ENCODE measurements around the gene SLC35G6. TPM values are rescaled to one million over a fixed set of nuclear protein-coding genes. Genes with fewer than 3 reads are reported as not detected.

The SLC35G6 gene
- polyA plus RNA-seq, 1 donor (not counting 4 experiments of a cell fraction or from before 2014, with no cell fraction given) = not detected

DNA sequence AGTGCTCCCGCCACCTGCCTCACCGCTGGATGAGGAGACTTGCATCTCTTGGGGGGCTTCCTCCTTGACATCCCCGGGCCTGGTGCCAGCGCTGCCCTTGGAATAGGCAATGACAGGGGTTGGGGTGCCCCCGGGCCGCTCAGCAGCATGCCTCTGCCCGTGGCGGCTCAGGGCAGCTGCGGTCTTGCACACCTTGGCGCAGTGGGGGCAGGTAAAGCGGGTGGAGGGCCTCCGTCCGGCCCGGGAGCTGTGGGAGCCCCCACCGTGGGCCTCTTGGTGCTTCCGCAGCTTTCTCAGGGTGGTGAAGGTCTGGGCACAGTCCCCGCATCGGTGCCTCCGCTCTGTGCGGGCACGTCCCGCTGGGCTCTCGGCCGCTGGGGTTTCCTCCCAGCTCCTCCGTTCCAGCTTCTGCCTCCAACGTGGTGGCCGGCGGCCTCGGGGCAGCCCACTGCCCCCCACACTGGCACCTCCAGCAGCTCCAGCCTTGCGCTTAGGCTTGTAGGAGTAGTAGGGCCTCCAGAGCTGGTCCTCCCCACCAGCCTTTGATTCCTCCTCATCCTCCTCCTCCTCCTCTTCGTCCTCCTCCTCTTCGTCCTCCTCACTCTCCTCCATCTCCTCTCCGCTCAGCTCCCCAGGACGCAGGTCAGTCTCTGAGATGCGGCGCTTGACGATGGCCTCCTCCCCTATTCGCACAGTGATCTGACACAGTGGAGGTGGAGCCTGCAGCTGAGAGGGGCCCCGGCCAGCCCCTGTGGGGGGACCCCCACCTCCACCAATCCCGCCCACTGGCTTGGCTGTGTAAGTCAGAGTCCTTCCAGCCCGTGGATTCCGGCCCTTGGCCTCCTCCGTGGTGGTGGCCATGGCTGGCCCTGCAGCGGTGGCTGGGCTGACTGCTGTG lies 18.5 kb upstream of the SLC35G6 start:
- no peak overlapping the region for H3K4me3 ChIP-seq (ENCODE audit: control insufficient read depth in 2 of 3, extremely low read depth in 1 of 3, insufficient read depth in 2 of 3, low read depth in 1 of 3, low read length in 3 of 3)
- TF ChIP-seq EZH2 (IDR thresholded peaks at IDR 0.05; ENCODE audit: low read length) = no peak
- TF ChIP-seq, protein P1, sequence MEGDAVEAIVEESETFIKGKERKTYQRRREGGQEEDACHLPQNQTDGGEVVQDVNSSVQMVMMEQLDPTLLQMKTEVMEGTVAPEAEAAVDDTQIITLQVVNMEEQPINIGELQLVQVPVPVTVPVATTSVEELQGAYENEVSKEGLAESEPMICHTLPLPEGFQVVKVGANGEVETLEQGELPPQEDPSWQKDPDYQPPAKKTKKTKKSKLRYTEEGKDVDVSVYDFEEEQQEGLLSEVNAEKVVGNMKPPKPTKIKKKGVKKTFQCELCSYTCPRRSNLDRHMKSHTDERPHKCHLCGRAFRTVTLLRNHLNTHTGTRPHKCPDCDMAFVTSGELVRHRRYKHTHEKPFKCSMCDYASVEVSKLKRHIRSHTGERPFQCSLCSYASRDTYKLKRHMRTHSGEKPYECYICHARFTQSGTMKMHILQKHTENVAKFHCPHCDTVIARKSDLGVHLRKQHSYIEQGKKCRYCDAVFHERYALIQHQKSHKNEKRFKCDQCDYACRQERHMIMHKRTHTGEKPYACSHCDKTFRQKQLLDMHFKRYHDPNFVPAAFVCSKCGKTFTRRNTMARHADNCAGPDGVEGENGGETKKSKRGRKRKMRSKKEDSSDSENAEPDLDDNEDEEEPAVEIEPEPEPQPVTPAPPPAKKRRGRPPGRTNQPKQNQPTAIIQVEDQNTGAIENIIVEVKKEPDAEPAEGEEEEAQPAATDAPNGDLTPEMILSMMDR (optimal IDR thresholded peaks at IDR 0.05 in 1 of 3, IDR thresholded peaks at IDR 0.05 in 1 of 3, conservative IDR thresholded peaks at IDR 0.05 in 1 of 3; ENCODE audit: extremely low read depth in 1 of 3, insufficient read depth in 2 of 3, low read length in 3 of 3) = no peak
- no peaks in the 10 kb centered on the region for H3K9me1 ChIP-seq (ENCODE audit: control insufficient read depth, extremely low read depth, insufficient read depth, low read length)
- H3K79me2 ChIP-seq (ENCODE audit: control insufficient read depth, insufficient read depth, low read length) = peaks cover 17% of the 10 kb centered on the region
- dilution Hi-C loops (cut with MboI; ENCODE audit: extremely low pct_ligation_motif_present, low sequenced_read_pairs) = no loop called here
- H2AFZ ChIP-seq (ENCODE audit: control insufficient read depth, low read length) = no peak overlapping the region
- H3K4me2 ChIP-seq (ENCODE audit: control insufficient read depth, extremely low read depth, insufficient read depth, low read depth, low read length) = no peak overlapping the region
- peaks cover 24% of the 10 kb centered on the region for H3K4me1 ChIP-seq (ENCODE audit: control insufficient read depth, extremely low read depth, insufficient read depth, low read length)
- H3K9me3 ChIP-seq (ENCODE audit: control insufficient read depth, low read depth, low read length) = no peaks in the 10 kb centered on the region
- no peak overlapping the region for H3K27ac ChIP-seq (ENCODE audit: control insufficient read depth, insufficient read depth, low read length)
- H3K9ac ChIP-seq (ENCODE audit: control insufficient read depth, extremely low read depth, insufficient read depth, low read length) = no peak overlapping the region
- H4K20me1 ChIP-seq (ENCODE audit: control insufficient read depth, extremely low read depth, insufficient read depth, low read length) = no peaks in the 10 kb centered on the region
- no peaks in the 10 kb centered on the region for H3K27me3 ChIP-seq (ENCODE audit: control insufficient read depth, extremely low read depth, insufficient read depth, low read length)
- FAIRE-seq (no peak), DNase-seq (ENCODE audit: low read depth, low spot score) (no peak)
- H3K36me3 ChIP-seq (ENCODE audit: control insufficient read depth in 2 of 2, extremely low read depth in 1 of 2, insufficient read depth in 2 of 2, low read length in 2 of 2) = peaks cover 12 to 31% of the 10 kb centered on the region in 2 experiments

GRCh38 chr17:7463372-7463846 lies 17.8 kb upstream of the SLC35G6 start:
- Histone ChIP-seq H3K9me3 (ENCODE audit: control insufficient read depth, low read depth, low read length) (no peaks in the 10 kb centered on the region), H3K27me3 (ENCODE audit: control insufficient read depth, extremely low read depth, insufficient read depth, low read length) (no peaks in the 10 kb centered on the region), H2AFZ (ENCODE audit: control insufficient read depth, low read length) (no peak overlapping the region), H4K20me1 (ENCODE audit: control insufficient read depth, extremely low read depth, insufficient read depth, low read length) (no peaks in the 10 kb centered on the region), H3K9ac (ENCODE audit: control insufficient read depth, extremely low read depth, insufficient read depth, low read length) (peak overlapping the region; percentile 22), H3K4me2 (ENCODE audit: control insufficient read depth, extremely low read depth, insufficient read depth, low read depth, low read length) (no peak overlapping the region), H3K4me1 (ENCODE audit: control insufficient read depth, extremely low read depth, insufficient read depth, low read length) (peaks cover 24% of the 10 kb centered on the region), H3K79me2 (ENCODE audit: control insufficient read depth, insufficient read depth, low read length) (peaks cover 22% of the 10 kb centered on the region), H3K36me3 (ENCODE audit: control insufficient read depth in 2 of 2, extremely low read depth in 1 of 2, insufficient read depth in 2 of 2, low read length in 2 of 2) (peaks cover 13 to 31% of the 10 kb centered on the region in 2 experiments), H3K27ac (ENCODE audit: control insufficient read depth, insufficient read depth, low read length) (peak overlapping the region; percentile 64), H3K9me1 (ENCODE audit: control insufficient read depth, extremely low read depth, insufficient read depth, low read length) (no peaks in the 10 kb centered on the region), H3K4me3 (ENCODE audit: control insufficient read depth in 2 of 3, extremely low read depth in 1 of 3, insufficient read depth in 2 of 3, low read depth in 1 of 3, low read length in 3 of 3) (no peak overlapping the region)
- DNase-seq (ENCODE audit: low read depth, low spot score) = no peak
- no peak for TF ChIP-seq EZH2 (IDR thresholded peaks at IDR 0.05; ENCODE audit: low read length)
- TF ChIP-seq, protein P1 (optimal IDR thresholded peaks at IDR 0.05 in 1 of 3, IDR thresholded peaks at IDR 0.05 in 1 of 3, conservative IDR thresholded peaks at IDR 0.05 in 1 of 3; ENCODE audit: extremely low read depth in 1 of 3, insufficient read depth in 2 of 3, low read length in 3 of 3) = no peak
- FAIRE-seq = no peak
- dilution Hi-C loops (cut with MboI; ENCODE audit: extremely low pct_ligation_motif_present, low sequenced_read_pairs) = no loop called here
